GM19238 (cell line): ENCODE measurements around the gene SEMA3C.

Experiments
- DNase-seq: peaks from one replicate; pipeline ENCODE4 v3.0.0; 2011; ENCODE audit warnings: low spot score; ENCODE audit not compliant: insufficient read length

The SEMA3C gene

DNA sequence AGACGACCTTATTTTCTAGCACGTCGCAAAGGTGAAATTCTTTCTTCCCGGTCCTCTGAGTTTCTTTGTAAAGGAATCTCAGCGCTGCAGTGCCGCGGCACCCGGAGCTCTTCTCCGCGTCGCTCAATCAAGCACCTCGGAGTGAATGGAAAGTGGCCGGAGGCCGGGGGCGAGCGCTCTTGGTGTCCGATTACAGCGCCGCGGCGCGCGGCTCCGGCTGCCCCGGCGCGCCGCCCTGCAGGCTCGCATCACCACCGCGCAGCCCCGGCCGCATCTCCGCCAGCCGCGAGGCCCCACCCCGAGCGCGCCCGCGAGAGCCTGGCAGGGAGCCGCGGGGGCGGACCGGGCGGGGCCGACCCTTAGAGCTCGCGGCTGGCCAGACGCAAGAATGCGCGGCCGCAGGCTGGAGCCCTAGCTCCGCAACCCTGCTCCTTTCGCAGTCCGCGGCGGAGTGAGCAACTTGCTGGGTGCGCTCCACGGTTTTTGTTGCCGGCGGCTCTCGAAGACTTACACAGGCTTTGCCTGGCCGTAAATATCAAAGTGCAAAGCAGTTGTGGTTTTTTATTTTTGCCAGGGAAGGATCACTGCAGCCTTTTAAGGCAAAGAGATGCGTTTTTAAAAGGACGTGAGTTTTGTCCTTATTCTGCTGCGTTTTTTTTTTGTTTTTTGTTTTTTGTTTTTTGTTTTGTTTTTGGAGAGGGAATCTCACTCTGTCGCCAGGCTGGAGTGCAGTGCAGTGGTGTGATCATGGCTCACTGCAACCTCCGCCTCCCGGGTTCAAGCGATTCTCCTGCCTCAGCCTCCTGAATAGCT, at the start of gene SEMA3C:
Gene SEMA3C (minus strand): TSS at position 143 of the 813 bp plus-strand sequence. CDS start 2,270 bp downstream, outside the sequence.
- peak; percentile 2 for DNase-seq

- no peak for DNase-seq
Measured at GRCh38 chr7:80968606-80969005, 49.8 kb upstream of the SEMA3C start.

GRCh38 chr7:80967917-80968297, 49.1 kb upstream of the SEMA3C start:
- no peak for DNase-seq

GRCh38 chr7:80967071-80967916, 48.4 kb upstream of the SEMA3C start:
- DNase-seq, result no peak

DNA sequence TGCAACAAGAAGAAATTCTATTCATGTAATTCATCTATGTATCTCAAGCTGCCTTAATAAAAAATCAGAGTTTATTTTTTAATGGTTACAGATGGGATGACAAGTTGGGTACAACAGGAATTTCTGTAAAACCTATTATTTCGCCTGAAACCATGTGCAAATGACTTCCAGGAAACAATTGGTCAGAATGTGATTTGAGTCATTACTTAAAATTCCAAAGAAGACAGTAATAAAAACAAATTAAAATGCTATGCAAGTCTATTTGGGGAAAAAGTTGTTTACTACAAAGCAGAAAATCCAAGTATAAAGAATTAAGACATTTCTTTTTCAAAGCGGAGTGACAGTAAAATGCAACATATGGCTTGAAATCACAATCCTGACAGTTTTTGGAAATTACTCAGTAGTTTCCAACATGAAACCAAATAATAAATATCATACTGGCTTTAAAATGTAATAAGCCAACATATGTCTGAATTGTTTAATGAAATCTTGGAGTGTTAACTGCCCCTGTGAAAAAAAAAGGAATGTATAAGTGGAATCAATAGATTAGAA, 41.5 kb upstream of the SEMA3C start:
- DNase-seq, result no peak

GRCh38 chr7:80957226-80957777, 38.5 kb upstream of the SEMA3C start:
- no peak for DNase-seq

- DNase-seq, result no peak
Measured at GRCh38 chr7:80954191-80954590, 35.3 kb upstream of the SEMA3C start.

GRCh38 chr7:80950550-80950967, 31.7 kb upstream of the SEMA3C start:
- no peak for DNase-seq

GRCh38 chr7:80949449-80949848, 30.6 kb upstream of the SEMA3C start:
- DNase-seq, result no peak

DNA sequence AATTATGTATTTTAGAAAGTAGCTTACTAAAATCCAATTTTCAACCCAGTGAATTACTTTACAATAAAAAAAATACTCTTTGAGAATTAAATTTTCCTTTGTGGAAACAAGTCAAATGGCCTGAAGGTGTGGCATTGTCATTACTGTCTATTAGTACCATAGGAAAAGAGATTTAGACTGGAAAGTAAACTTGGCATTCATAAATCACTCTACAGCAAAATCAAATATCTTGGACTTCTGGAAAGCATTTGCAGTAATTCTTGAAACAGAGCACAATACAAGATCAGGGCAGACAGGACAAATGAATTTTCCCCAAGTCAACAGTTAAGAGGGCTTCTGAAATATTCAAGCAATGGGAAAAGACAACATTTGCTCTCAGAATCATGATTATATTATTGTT, 28.0 kb upstream of the SEMA3C start:
- no peak for DNase-seq

DNA sequence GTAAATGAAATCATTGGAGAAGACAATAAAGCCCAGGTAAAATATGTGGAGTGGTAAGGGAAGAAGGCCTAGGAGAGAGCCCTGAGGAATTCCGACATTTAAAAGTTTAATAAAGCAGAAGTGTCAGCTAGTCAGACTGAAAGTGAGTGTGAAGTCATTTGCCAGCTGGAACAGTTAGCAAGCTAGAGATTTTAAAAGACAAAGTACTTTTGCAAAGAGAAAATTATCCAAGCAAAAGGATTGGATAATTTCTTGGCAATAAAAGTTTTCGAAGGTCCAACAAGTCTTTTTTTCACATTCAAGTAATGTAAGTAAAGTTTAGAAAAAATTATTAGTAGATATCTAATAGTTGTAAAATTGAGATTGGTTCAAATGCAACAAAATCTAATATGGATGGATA, 27.1 kb upstream of the SEMA3C start:
- no peak for DNase-seq

DNA sequence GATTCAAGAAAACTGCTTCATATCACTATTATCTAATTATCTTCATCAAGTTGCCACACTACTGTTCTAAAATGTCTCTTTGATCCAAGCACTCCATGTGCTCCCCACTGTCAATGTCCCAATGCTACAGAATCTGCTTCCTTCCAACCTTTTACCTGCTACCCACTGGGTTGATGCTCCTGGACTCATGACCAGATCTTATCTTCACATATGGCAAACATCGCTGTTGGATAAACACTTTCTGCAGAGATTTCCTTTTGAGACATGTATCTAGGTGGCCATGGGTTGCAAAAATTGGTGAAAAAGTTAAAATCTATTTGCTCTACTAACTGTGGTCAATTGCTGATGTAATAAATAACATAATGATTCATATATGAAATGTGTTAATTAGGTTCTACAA, 24.5 kb upstream of the SEMA3C start:
- no peak for DNase-seq

GRCh38 chr7:80942261-80943041, 23.6 kb upstream of the SEMA3C start:
- DNase-seq, result no peak

GRCh38 chr7:80941208-80941758, 22.4 kb upstream of the SEMA3C start:
- no peak for DNase-seq

- DNase-seq, result no peak
Measured at GRCh38 chr7:80940539-80941207, 21.8 kb upstream of the SEMA3C start.

GRCh38 chr7:80937336-80937735, 18.5 kb upstream of the SEMA3C start:
- DNase-seq, result no peak

GRCh38 chr7:80935991-80936780, 17.3 kb upstream of the SEMA3C start:
- no peak for DNase-seq

DNA sequence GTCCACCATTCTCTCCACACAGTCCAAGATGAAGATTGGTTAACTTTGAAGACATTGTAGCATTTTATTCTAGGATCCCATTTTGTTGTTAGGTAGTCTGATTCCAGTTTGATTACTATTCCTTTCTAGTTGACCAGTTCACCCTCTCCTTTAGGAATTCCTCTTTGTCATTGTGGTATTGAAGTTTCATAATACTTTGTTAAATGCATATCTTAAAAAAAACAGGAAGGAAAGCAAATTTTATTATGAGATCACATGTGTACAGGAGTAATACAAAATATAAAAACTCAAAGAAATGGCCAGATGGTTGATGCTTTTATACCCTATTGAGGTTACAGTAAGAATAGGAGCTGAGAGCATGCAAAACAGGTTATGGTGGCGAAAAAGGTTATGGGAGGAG, 15.5 kb upstream of the SEMA3C start:
- no peak for DNase-seq

- no peak for DNase-seq
Measured at GRCh38 chr7:80932536-80932935, 13.7 kb upstream of the SEMA3C start.
